GM12801 (cell line): ENCODE data around the gene LRBA.

ENCODE experiments used
- CTCF ChIP-seq: IDR thresholded peaks from one replicate; pipeline ENCODE4 v1.5.1; 2011; ENCODE audit warnings: control low read depth; ENCODE audit not compliant: insufficient read length; ENCODE audit errors: extremely low read depth

LRBA gene

GRCh38 chr4:150242820-150243458, 772.1 kb downstream of the LRBA start:
- TF ChIP-seq CTCF = no peak

GRCh38 chr4:150240011-150240410, 775.1 kb downstream of the LRBA start:
- TF ChIP-seq CTCF = no peak

GRCh38 chr4:150238591-150238990, 776.5 kb downstream of the LRBA start:
- no peak for TF ChIP-seq CTCF

GRCh38 chr4:150237110-150237872, 777.8 kb downstream of the LRBA start:
- no peak for TF ChIP-seq CTCF

GRCh38 chr4:150236626-150237025, 778.5 kb downstream of the LRBA start:
- TF ChIP-seq CTCF = no peak

- TF ChIP-seq CTCF = no peak
Observed at GRCh38 chr4:150235808-150236271, 779.2 kb downstream of the LRBA start.

- TF ChIP-seq CTCF = no peak
Observed at GRCh38 chr4:150235317-150235716, 779.8 kb downstream of the LRBA start.
